Measurements from ENCODE around the gene SCRN2. TPM values are rescaled to one million over a fixed set of nuclear protein-coding genes. Genes with fewer than 3 reads are reported as not detected.

The SCRN2 gene
- total RNA-seq, 3 donors from 2014 or later: 49.2 to 108 (median 54.9) TPM

DNA sequence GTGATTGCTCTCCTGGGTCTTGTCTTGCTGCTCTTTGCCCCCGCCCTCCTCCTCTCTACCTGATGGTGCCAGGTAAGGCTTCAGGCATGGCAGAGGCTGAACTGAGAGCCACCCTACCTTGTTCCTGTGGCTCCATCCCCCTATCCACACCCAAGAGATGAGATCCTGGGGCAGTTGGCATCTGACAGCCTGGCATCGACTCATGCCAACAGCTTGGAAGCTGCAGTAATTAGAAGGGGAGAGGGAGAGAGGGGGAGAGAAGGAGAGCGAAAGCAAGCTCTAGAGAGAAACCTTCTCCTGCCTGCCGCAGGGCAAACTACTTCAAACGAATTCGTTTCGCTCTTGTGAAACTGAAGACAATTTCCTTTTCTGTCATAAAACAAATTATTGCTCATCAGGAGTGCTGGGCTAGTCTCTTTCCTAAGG lies 23.7 kb upstream of the SCRN2 start:
- intact Hi-C loops (cut with DNase I; ENCODE audit: low total_unique reads): no loop called here
- Histone ChIP-seq H3K27ac (peak overlapping the region; percentile 68 to 78), H3K27me3 (no peaks in the 10 kb centered on the region), H3K9me3 (no peaks in the 10 kb centered on the region), H3K4me1 (peaks cover 0 to 14% of the 10 kb centered on the region in 2 donors), H3K4me3 (peak overlapping the region in 2 of 3 donors; percentile 18 to 31), H3K36me3 (no peaks in the 10 kb centered on the region)
- peak in 1 of 2 donors; percentile 84 for DNase-seq (ENCODE audit: low spot score in 2 of 2)
- TF ChIP-seq POLR2A (IDR thresholded peaks at IDR 0.05): no peak
- peak in 2 of 3 donors; percentile 14 to 32 for TF ChIP-seq POLR2AphosphoS5 (IDR thresholded peaks at IDR 0.05)
- TF ChIP-seq, protein P1, sequence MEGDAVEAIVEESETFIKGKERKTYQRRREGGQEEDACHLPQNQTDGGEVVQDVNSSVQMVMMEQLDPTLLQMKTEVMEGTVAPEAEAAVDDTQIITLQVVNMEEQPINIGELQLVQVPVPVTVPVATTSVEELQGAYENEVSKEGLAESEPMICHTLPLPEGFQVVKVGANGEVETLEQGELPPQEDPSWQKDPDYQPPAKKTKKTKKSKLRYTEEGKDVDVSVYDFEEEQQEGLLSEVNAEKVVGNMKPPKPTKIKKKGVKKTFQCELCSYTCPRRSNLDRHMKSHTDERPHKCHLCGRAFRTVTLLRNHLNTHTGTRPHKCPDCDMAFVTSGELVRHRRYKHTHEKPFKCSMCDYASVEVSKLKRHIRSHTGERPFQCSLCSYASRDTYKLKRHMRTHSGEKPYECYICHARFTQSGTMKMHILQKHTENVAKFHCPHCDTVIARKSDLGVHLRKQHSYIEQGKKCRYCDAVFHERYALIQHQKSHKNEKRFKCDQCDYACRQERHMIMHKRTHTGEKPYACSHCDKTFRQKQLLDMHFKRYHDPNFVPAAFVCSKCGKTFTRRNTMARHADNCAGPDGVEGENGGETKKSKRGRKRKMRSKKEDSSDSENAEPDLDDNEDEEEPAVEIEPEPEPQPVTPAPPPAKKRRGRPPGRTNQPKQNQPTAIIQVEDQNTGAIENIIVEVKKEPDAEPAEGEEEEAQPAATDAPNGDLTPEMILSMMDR (IDR thresholded peaks at IDR 0.05): no peak

DNA sequence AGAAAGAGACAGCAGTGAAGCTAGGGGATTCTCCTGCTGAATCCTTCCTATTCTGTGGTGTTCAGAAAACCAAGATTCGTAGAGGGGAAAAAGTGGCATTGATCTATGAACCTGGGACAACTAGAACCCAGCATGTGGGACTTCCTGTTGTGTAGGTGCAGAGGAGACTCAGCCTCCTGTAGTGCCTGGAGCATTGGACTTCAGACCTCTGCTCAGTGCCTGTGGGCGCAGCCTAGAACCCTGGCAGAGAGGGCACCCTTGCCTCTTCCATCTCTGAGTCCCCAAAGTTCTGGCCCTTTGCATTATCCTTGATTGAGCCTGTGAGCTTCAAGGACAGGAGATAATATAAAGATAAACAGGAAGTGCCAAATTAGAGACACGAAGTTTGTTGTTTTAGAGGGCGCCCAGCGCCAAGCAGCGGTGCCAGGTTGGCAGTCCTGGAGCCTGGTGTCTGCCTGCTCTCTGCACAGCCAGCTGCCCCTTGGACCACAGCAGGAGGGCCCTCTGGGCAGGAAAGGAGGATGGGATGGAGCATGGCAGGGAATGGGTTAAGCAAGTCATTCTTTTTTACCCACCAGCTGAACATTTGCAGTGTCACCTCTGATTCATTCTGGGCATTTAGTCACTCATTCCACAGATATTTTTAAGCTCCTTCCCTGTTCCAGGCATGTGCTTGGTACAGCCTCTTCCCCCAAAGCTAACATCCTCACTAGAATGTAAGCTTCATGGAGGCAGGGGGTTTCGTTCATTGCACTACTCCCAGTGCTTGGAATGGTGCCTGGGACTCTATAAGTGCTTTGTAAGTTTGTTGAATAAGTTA lies 21.8 kb upstream of the SCRN2 start:
- Histone ChIP-seq H3K4me3 (no peak overlapping the region), H3K9me3 (no peaks in the 10 kb centered on the region), H3K27me3 (no peaks in the 10 kb centered on the region), H3K4me1 (peaks cover 0 to 14% of the 10 kb centered on the region in 2 donors), H3K27ac (no peak overlapping the region), H3K36me3 (no peaks in the 10 kb centered on the region)
- intact Hi-C loops (cut with DNase I; ENCODE audit: low total_unique reads): no loop called here
- TF ChIP-seq, protein P1 (IDR thresholded peaks at IDR 0.05): no peak
- TF ChIP-seq POLR2AphosphoS5 (IDR thresholded peaks at IDR 0.05) (no peak), POLR2A (IDR thresholded peaks at IDR 0.05) (no peak)
- no peak for DNase-seq (ENCODE audit: low spot score in 2 of 2)

DNA sequence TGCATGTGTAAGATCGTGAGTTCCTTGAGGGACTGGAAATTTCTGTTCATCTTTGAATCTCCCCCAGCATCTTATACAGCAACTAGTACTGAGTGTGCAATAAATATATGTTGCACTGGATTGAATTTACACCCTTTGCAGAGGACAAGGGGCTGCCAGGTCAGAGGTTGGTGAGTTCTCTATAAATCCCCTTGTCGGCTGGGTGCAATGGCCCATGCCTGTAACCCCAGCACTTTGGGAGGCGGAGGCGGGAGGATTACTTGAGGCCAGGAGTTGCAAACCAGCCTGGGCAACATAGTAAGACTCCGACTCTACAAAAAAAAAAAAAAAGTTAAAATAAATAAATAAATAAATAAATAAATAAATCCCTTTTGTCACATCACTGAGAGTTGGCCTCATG lies 19.3 kb upstream of the SCRN2 start:
- Histone ChIP-seq H3K27ac (no peak overlapping the region), H3K4me3 (no peak overlapping the region), H3K9me3 (no peaks in the 10 kb centered on the region), H3K4me1 (peaks cover 0 to 2% of the 10 kb centered on the region in 2 donors), H3K36me3 (no peaks in the 10 kb centered on the region), H3K27me3 (no peaks in the 10 kb centered on the region)
- intact Hi-C loops (cut with DNase I; ENCODE audit: low total_unique reads): no loop called here
- TF ChIP-seq, protein P1 (IDR thresholded peaks at IDR 0.05): no peak
- TF ChIP-seq POLR2AphosphoS5 (IDR thresholded peaks at IDR 0.05) (no peak), POLR2A (IDR thresholded peaks at IDR 0.05) (no peak)
- DNase-seq (ENCODE audit: low spot score in 2 of 2): no peak

DNA sequence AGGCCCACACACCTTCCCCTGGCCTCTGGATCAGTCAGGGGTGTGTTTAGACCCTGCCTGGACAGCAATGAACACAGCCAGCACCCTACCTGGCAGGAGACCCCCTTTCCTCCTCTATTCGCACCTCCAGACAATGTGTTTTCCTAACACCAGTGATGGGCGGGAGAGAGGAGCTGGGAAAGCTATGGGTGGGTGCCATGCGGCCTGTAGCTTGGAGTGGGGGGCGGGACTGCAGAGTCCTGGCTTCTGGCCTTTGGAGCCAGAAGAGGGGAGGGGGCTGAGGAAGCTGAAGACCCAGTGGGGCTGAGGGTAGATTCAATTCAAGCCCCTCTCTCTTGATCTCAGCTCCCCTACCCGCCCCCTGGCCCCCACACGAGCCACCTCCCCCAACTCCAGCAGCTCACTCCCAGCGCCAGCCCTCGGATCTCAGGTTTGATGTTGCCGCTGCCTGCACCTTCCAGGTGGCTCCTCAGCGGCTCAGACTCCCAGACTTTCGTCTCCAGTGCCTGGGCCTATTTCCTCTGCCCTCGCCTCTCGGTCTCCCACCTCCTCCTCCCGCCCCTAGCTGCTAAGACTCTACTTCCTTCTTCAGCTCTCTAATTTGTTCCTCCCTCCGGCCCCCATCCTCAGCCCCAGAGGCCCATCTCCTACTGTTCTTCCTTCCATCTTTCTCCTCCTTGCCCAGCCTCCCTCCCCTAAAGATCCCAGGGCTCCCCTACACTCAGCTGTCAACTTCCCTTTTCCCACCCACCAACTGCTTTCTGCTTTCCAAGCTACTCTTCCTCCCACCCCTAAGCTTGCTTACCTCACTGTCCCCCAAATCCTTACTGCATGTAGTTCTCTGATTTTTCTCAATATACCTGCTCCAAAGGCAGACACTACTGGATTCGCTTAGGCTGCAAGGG lies 16.7 kb upstream of the SCRN2 start:
- Histone ChIP-seq H3K27me3 (peaks cover 0 to 7% of the 10 kb centered on the region in 2 donors), H3K4me1 (no peaks in the 10 kb centered on the region), H3K36me3 (no peaks in the 10 kb centered on the region), H3K4me3 (no peak overlapping the region), H3K9me3 (no peaks in the 10 kb centered on the region), H3K27ac (no peak overlapping the region)
- intact Hi-C loops (cut with DNase I; ENCODE audit: low total_unique reads): no loop called here
- no peak for DNase-seq (ENCODE audit: low spot score in 2 of 2)
- no peak for TF ChIP-seq POLR2AphosphoS5 (IDR thresholded peaks at IDR 0.05)
- TF ChIP-seq POLR2A (IDR thresholded peaks at IDR 0.05): no peak
- TF ChIP-seq, protein P1 (IDR thresholded peaks at IDR 0.05): no peak

Measured in breast epithelium (tissue), 4 donors.